Right lobe of liver (tissue), 4 donors: ENCODE measurements around the gene C2orf49.

Experiments
- POLR2A ChIP-seq: fragments of 450-650 bp; IDR thresholded peaks from one replicate; pipeline ENCODE4 v1.6.1; 2017; ENCODE audit warnings: antibody characterized with exemption, mild to moderate bottlenecking
- TF ChIP-seq, protein P1 (sequence below), 4 donors: fragments of 200-600 bp in 3 of 4; fragments of 450-650 bp in 1 of 4; IDR thresholded peaks; one replicate each; pipeline versions ENCODE4 v1.5.1 to v1.8.0; 2016 to 2022; ENCODE audit warnings: antibody characterized with exemption in 4 of 4, mild to moderate bottlenecking in 2 of 4
- donor health status: DM: no; HTN: no; CAD: no.
- donor health status: DM: no; HTN: no; CAD: no.
- donor health status: DM: no; HTN: yes; CAD: no.

DNA sequence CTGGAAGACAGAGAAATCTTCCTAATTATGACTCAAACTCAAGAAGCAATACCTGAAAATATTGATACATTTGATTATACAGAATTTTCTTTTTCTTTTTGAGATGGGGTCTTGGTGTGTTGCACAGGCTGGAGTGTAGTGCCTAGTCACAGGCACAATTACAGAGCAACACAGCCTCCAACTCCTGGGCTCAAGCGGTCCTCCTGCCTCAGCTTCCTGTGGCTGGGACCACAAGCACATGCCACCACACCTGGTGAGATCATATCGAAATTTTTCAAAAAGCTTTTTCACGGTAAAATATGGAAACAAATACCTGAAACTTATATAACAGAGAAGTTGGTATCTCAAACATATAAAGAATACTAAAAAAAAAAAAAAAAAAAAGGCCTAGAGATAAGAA is 35.7 kb upstream of the C2orf49 start:
- TF ChIP-seq, protein P1, sequence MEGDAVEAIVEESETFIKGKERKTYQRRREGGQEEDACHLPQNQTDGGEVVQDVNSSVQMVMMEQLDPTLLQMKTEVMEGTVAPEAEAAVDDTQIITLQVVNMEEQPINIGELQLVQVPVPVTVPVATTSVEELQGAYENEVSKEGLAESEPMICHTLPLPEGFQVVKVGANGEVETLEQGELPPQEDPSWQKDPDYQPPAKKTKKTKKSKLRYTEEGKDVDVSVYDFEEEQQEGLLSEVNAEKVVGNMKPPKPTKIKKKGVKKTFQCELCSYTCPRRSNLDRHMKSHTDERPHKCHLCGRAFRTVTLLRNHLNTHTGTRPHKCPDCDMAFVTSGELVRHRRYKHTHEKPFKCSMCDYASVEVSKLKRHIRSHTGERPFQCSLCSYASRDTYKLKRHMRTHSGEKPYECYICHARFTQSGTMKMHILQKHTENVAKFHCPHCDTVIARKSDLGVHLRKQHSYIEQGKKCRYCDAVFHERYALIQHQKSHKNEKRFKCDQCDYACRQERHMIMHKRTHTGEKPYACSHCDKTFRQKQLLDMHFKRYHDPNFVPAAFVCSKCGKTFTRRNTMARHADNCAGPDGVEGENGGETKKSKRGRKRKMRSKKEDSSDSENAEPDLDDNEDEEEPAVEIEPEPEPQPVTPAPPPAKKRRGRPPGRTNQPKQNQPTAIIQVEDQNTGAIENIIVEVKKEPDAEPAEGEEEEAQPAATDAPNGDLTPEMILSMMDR (IDR thresholded peaks at IDR 0.05) = no peak
- no peak for TF ChIP-seq POLR2A
